RWPE2 (cell line): ENCODE results near the gene PEX11B.

Experiments
- ATAC-seq: fragments of 200-7000 bp; cut with Tn5 transposase; 3 replicates; pipeline ENCODE4 v1.9.1; 2021; ENCODE audit warnings: low read depth
- DNase-seq: peaks from one replicate; pipeline ENCODE4 v3.0.0-alpha.2; 2020; ENCODE audit warnings: low spot score
- H3K27ac ChIP-seq: fragments of 450-650 bp; 2 replicates; pipeline ENCODE4 v1.5.1; 2017; ENCODE audit warnings: mild to moderate bottlenecking; ENCODE audit not compliant: poor library complexity, severe bottlenecking
- H3K27me3 ChIP-seq: fragments of 250-450 bp; sonication (Bioruptor Pico); 2 replicates; pipeline ENCODE4 v1.5.1; 2021; ENCODE audit warnings: mild to moderate bottlenecking, moderate library complexity; ENCODE audit not compliant: insufficient read depth, poor library complexity, severe bottlenecking
- H3K36me3 ChIP-seq: fragments of 250-450 bp; sonication (Bioruptor Pico); 2 replicates; pipeline ENCODE4 v1.5.1; 2020; ENCODE audit warnings: low read depth, mild to moderate bottlenecking, moderate library complexity
- H3K4me1 ChIP-seq: fragments of 250-450 bp; sonication (Bioruptor Pico); 2 replicates; pipeline ENCODE4 v1.5.1; 2021; ENCODE audit warnings: mild to moderate bottlenecking, moderate library complexity; ENCODE audit not compliant: insufficient read depth, poor library complexity, severe bottlenecking
- H3K4me3 ChIP-seq: fragments of 250-450 bp; sonication (Bioruptor Pico); 2 replicates; pipeline ENCODE4 v1.5.1; 2021; ENCODE audit warnings: mild to moderate bottlenecking, moderate library complexity; ENCODE audit not compliant: severe bottlenecking
- H3K9me3 ChIP-seq: fragments of 250-450 bp; sonication (Bioruptor Pico); 2 replicates; pipeline ENCODE4 v1.5.1; 2021; ENCODE audit warnings: mild to moderate bottlenecking, moderate library complexity; ENCODE audit not compliant: severe bottlenecking
- TF ChIP-seq, protein P1 (sequence below): fragments of 450-650 bp; IDR thresholded peaks from one replicate; pipeline ENCODE4 v1.5.1; 2017; ENCODE audit warnings: mild to moderate bottlenecking, moderate library complexity; ENCODE audit not compliant: poor library complexity, severe bottlenecking

The PEX11B gene, protein sequence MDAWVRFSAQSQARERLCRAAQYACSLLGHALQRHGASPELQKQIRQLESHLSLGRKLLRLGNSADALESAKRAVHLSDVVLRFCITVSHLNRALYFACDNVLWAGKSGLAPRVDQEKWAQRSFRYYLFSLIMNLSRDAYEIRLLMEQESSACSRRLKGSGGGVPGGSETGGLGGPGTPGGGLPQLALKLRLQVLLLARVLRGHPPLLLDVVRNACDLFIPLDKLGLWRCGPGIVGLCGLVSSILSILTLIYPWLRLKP

DNA sequence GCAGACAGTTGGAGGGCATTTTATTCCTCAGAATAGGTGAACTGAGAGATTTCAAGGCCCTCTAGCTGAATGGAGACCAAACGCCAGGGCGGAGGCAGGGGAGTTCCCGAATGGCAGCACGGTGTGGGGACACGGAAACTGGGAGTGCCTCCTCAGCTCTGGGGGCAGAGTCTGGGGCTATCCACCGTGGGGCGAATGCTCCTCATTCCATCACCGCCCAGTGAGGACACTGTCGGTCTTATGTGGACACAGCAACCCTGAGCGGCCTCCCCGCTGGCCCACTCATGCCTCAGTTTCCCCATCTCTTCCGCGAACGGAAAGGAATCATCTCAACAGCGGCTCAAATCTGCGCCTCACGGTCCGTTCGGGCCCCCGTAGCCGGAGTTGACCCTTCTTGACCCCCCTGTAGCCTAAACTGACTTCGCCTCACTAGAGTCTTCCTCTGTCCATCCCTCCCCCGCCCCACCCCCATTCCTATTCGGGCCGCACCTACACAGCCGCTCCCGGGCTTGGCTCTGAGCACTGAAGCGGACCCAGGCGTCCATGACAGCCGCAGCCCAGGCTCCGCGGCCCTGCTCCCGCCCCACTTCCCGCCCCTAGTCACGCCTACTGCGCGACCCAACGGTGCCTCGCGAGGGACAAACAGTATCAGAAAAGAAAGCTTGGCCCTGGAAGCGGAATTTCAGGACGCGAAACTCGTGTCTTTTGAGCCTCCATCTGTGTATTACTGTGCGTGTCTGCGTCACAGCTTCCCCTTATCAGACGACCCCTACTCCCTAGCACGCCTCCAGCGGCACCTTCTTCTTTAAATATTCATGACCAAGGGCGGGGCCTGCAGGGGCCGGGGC, at the start of gene PEX11B:
TSS of gene PEX11B (minus strand) at position 574 of the 848 bp plus-strand sequence. CDS start at position 545, 29 bp downstream.
- Histone ChIP-seq H3K9me3 (no peaks in the 10 kb centered on the region), H3K36me3 (peaks cover 37% of the 10 kb centered on the region), H3K27ac (peak within 1 kb of the TSS; percentile 63), H3K4me1 (no peaks in the 10 kb centered on the region), H3K27me3 (no peaks in the 10 kb centered on the region), H3K4me3 (peak within 1 kb of the TSS; percentile 68)
- ATAC-seq (peak; percentile 86), DNase-seq (peak; percentile 78)
- TF ChIP-seq, protein P1, sequence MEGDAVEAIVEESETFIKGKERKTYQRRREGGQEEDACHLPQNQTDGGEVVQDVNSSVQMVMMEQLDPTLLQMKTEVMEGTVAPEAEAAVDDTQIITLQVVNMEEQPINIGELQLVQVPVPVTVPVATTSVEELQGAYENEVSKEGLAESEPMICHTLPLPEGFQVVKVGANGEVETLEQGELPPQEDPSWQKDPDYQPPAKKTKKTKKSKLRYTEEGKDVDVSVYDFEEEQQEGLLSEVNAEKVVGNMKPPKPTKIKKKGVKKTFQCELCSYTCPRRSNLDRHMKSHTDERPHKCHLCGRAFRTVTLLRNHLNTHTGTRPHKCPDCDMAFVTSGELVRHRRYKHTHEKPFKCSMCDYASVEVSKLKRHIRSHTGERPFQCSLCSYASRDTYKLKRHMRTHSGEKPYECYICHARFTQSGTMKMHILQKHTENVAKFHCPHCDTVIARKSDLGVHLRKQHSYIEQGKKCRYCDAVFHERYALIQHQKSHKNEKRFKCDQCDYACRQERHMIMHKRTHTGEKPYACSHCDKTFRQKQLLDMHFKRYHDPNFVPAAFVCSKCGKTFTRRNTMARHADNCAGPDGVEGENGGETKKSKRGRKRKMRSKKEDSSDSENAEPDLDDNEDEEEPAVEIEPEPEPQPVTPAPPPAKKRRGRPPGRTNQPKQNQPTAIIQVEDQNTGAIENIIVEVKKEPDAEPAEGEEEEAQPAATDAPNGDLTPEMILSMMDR, result no peak

DNA sequence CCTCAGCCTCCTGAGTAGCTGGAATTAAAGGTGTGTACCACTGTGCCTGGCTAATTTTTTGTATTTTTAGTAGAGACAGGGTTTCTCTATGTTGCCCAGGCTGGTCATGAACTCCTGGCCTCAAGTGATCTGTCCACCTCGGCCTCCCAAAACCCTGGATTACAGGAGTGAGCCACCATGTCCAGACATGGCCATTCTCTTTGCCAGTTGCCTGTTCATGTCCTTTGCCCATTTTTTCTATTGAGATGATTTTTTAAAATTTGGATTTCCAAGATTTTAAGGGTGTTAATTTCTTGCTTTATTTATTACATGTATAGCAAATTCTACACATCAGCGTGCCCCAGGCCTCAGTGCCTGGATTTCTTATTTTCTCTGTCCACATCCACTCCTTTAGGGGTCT, 48.8 kb upstream of the PEX11B start:
- Histone ChIP-seq H3K27me3 (no peaks in the 10 kb centered on the region), H3K27ac (no peak overlapping the region), H3K9me3 (no peaks in the 10 kb centered on the region), H3K36me3 (0 out of 2 replicates have a peak, but pooled peaks cover 3% of the 10 kb centered on the region), H3K4me3 (no peak overlapping the region), H3K4me1 (peaks cover 15% of the 10 kb centered on the region)
- no peak for DNase-seq
- no peak for ATAC-seq
- TF ChIP-seq, protein P1, result no peak

DNA sequence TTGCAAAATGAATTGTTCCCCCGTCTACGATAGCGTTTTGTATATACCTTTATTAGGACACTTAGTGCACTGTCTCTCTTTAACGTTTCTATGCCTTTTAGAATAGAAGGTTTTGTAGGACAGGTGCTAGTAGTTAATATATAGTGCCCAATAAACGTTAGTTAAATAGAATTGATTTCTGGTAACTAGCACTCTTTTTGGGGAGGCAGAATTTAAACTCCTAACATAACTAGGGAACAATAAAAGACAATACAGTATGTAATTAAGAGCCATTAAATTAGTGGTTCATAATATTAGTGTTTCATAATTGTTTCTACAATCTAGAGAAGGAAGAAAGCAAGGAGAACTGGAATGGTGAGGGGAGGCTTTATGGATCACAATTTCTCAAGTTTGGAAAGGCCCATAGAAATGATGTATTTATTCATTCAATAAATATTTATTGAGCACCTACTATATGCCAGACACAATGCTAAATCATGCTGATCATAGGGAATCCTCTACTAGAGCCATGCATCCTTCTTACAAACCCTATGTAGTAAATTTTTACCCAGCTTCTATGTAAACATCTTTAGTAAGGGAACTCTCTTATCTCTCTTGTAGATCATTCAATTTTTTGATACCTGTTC, 46.7 kb upstream of the PEX11B start:
- H3K27ac ChIP-seq, result peak overlapping the region; percentile 80
- 0 out of 2 replicates have a peak, but pooled peaks cover 3% of the 10 kb centered on the region for H3K36me3 ChIP-seq
- H3K4me3 ChIP-seq, result peak overlapping the region; percentile 46

DNA sequence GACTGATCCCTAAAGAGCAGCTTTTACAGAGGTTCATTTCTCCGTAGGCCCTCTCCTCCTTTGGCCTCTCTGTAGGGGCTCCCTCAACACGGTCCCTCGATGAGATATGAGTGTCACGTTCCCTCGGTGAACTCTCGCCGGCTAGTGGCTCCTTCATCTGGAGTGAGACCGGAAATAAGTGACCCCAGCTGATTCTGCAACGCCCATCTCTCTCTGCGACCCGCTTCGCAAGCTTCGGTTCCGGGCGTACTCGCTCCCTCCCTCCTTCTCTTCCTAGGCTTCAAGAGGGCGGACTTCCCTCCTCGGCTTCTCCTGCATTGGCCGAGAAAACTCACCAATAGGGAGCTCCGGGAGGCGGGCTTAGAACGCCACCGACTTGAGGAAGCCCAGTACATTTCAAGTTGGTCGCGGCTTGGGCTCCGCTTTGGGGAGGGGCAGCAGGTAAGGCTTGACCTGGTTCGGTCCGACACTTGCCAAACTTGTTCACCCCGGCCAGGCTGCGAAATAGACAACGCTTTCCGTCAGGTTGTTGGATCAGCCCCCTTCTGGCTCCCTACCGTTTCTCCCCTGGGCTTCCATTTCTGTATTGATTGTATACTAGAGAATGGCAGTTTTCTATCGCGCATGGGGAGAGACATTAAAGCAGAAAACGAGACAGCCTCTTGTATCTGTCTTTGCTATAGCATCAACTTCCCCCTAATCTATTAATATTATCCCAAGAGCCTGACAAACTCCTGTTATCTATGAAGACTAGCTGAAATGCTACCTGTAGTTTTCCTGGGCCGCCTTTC, 46.0 kb upstream of the PEX11B start, which contains the start of the genes ANKRD34A and POLR3GL:
TSS of gene ANKRD34A (minus strand) at position 248 of the 791 bp plus-strand sequence. CDS start 2,816 bp downstream, outside the sequence.
TSS of gene POLR3GL (plus strand) at position 363 of the 791 bp plus-strand sequence. CDS start 10,176 bp downstream, outside the sequence.
- ATAC-seq (peak; percentile 92), DNase-seq (peak; percentile 94)
- TF ChIP-seq, protein P1, result no peak
- Histone ChIP-seq H3K4me3 (peak within 1 kb of the TSS; percentile 46), H3K27me3 (no peaks in the 10 kb centered on the region), H3K27ac (peak within 1 kb of the TSS; percentile 80), H3K36me3 (0 out of 2 replicates have a peak, but pooled peaks cover 3% of the 10 kb centered on the region), H3K9me3 (no peaks in the 10 kb centered on the region), H3K4me1 (peaks cover 15% of the 10 kb centered on the region)

More for the DNA sequence above, 46.7 kb upstream of the PEX11B start:
- no peak for ATAC-seq
- no peaks in the 10 kb centered on the region for H3K9me3 ChIP-seq
- TF ChIP-seq, protein P1, result no peak
- peaks cover 15% of the 10 kb centered on the region for H3K4me1 ChIP-seq
- H3K27me3 ChIP-seq, result no peaks in the 10 kb centered on the region
- no peak for DNase-seq
